Liver (tissue), 3 donors: ENCODE measurements around the gene NPRL2.

Experiments used
- ATF3 ChIP-seq: IDR thresholded peaks from 2 replicates; pipeline ENCODE4 v1.6.1; 2016; ENCODE audit warnings: antibody characterized with exemption
- CTCF ChIP-seq: fragments of 150-350 bp; IDR thresholded peaks from 2 replicates; pipeline ENCODE4 v1.5.1; 2017; ENCODE audit warnings: improper control_type of control experiment, low read depth, low read length; ENCODE audit not compliant: missing input control
- FOXA1 ChIP-seq: IDR thresholded peaks from 2 replicates; pipeline ENCODE4 v1.6.1; 2016; ENCODE audit warnings: antibody characterized with exemption
- JUND ChIP-seq, 2 donors: IDR thresholded peaks; 2 replicates each; pipeline ENCODE4 v1.6.1; 2016; ENCODE audit warnings: antibody characterized with exemption in 2 of 2
- MAX ChIP-seq: IDR thresholded peaks from 2 replicates; pipeline ENCODE4 v1.6.1; 2016; ENCODE audit warnings: antibody characterized with exemption
- RAD21 ChIP-seq, 2 donors: IDR thresholded peaks; 2 replicates each; pipeline ENCODE4 v1.6.1; 2016; ENCODE audit warnings: antibody characterized with exemption in 2 of 2, mild to moderate bottlenecking in 2 of 2
- REST ChIP-seq: IDR thresholded peaks from 2 replicates; pipeline ENCODE4 v1.6.1; 2016; ENCODE audit warnings: antibody characterized with exemption, mild to moderate bottlenecking
- RXRA ChIP-seq, 2 donors: IDR thresholded peaks; 2 replicates each; pipeline ENCODE4 v1.6.1; 2017 to 2018; ENCODE audit warnings: antibody characterized with exemption in 2 of 2, mild to moderate bottlenecking in 1 of 2
- SP1 ChIP-seq: IDR thresholded peaks from 2 replicates; pipeline ENCODE4 v1.6.1; 2018; ENCODE audit warnings: antibody characterized with exemption, mild to moderate bottlenecking
- YY1 ChIP-seq: IDR thresholded peaks from 2 replicates; pipeline ENCODE4 v1.6.1; 2016; ENCODE audit warnings: antibody characterized with exemption, mild to moderate bottlenecking
- ZBTB33 ChIP-seq: IDR thresholded peaks from 2 replicates; pipeline ENCODE4 v1.6.1; 2016; ENCODE audit warnings: antibody characterized with exemption
- donor health status: healthy.
- donor health status: healthy.

GRCh38 chr3:50373146-50374051 is 22.8 kb upstream of the NPRL2 start:
- TF ChIP-seq CTCF (no peak), ZBTB33 (no peak), JUND (IDR thresholded peaks at IDR 0.05) (no peak), RXRA (IDR thresholded peaks at IDR 0.05) (no peak), MAX (no peak), RAD21 (IDR thresholded peaks at IDR 0.05) (no peak), SP1 (no peak), ATF3 (no peak), YY1 (no peak), FOXA1 (no peak), REST (no peak)
